A673 (cell line): ENCODE measurements around the gene CD93.

Source experiments
- CTCF ChIP-seq: fragments of 300-800, 200-600 bp; sonication (generic); conservative IDR thresholded peaks from 2 replicates; pipeline ENCODE4 v1.5.1; 2017; ENCODE audit warnings: low read depth, mild to moderate bottlenecking, antibody characterized with exemption, low read length, moderate library complexity, mixed read lengths
- EZH2 ChIP-seq: fragments of 200-600 bp; sonication (generic); IDR thresholded peaks from 2 replicates; pipeline ENCODE4 v1.6.1; 2017; ENCODE audit warnings: borderline replicate concordance, low read depth, mild to moderate bottlenecking, mixed read lengths, antibody characterized with exemption, low read length; ENCODE audit not compliant: poor library complexity, severe bottlenecking

DNA sequence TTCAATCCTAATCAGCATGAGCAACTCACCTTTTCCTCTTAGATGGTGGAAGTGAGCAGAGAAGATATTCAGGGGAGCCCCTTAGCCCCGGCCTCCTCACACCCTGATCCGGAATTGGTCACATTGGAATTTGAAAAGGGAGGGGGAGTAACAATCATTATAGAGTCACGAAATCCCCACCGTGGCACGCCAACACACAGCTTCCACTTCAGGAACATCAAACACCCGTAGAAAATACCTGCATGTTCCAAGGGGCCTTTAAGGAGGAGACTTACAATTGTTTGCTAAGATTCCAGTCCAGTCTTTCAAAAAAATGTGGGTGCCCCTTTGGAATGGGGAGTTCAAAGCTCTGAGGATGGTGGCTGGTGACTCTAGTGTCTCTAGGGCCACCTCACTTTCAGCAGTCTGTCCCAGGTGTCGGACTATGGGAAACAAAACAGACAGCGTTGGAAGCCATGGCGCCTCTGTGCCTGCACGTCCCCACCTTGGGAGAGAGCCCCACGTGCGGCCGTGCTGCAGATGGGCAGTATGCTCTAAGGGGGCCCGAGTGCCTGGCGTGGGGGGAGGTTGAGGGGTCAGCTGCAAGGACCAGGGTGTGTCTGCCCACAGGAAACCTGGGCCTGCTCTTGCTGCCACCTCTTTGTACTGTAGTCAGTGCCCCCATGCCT lies 2.4 kb downstream of the CD93 start:
- TF ChIP-seq CTCF (no peak), EZH2 (no peak)
